ENCODE results near the gene MSX1.

DNA sequence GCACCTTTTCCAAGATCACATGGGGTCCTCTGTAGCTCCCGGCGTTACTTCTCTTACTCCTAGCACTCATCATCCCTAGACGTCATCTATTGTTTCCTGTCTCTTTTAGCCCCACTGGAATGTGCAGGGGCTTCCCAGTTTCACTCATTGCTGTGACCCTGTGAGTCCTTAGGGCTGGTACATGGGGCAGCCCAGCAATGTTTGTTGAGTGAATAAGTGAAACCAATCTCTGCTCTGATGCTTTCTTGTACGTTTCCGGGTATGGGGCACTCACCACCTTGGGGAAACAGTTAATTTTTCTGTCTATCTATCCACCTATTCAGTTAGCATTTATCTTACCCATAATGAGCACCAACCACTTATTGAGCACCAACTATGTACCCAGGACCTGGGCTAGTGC is 16.1 kb downstream of the MSX1 start:
- TF ChIP-seq, protein P1, sequence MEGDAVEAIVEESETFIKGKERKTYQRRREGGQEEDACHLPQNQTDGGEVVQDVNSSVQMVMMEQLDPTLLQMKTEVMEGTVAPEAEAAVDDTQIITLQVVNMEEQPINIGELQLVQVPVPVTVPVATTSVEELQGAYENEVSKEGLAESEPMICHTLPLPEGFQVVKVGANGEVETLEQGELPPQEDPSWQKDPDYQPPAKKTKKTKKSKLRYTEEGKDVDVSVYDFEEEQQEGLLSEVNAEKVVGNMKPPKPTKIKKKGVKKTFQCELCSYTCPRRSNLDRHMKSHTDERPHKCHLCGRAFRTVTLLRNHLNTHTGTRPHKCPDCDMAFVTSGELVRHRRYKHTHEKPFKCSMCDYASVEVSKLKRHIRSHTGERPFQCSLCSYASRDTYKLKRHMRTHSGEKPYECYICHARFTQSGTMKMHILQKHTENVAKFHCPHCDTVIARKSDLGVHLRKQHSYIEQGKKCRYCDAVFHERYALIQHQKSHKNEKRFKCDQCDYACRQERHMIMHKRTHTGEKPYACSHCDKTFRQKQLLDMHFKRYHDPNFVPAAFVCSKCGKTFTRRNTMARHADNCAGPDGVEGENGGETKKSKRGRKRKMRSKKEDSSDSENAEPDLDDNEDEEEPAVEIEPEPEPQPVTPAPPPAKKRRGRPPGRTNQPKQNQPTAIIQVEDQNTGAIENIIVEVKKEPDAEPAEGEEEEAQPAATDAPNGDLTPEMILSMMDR (conservative IDR thresholded peaks at IDR 0.05; ENCODE audit: low read depth in 2 of 2), result no peak
- TF ChIP-seq POLR2AphosphoS5 (IDR thresholded peaks at IDR 0.05; ENCODE audit: low read depth) (no peak), REST (IDR thresholded peaks at IDR 0.05; ENCODE audit: unreplicated experiment) (no peak), JUNB (IDR thresholded peaks at IDR 0.05; ENCODE audit: unreplicated experiment) (no peak), EZH2 (IDR thresholded peaks at IDR 0.05; ENCODE audit: low read depth, unreplicated experiment) (no peak), EZH2phosphoT487 (IDR thresholded peaks at IDR 0.05; ENCODE audit: unreplicated experiment) (no peak)
- TF ChIP-seq, protein P2, sequence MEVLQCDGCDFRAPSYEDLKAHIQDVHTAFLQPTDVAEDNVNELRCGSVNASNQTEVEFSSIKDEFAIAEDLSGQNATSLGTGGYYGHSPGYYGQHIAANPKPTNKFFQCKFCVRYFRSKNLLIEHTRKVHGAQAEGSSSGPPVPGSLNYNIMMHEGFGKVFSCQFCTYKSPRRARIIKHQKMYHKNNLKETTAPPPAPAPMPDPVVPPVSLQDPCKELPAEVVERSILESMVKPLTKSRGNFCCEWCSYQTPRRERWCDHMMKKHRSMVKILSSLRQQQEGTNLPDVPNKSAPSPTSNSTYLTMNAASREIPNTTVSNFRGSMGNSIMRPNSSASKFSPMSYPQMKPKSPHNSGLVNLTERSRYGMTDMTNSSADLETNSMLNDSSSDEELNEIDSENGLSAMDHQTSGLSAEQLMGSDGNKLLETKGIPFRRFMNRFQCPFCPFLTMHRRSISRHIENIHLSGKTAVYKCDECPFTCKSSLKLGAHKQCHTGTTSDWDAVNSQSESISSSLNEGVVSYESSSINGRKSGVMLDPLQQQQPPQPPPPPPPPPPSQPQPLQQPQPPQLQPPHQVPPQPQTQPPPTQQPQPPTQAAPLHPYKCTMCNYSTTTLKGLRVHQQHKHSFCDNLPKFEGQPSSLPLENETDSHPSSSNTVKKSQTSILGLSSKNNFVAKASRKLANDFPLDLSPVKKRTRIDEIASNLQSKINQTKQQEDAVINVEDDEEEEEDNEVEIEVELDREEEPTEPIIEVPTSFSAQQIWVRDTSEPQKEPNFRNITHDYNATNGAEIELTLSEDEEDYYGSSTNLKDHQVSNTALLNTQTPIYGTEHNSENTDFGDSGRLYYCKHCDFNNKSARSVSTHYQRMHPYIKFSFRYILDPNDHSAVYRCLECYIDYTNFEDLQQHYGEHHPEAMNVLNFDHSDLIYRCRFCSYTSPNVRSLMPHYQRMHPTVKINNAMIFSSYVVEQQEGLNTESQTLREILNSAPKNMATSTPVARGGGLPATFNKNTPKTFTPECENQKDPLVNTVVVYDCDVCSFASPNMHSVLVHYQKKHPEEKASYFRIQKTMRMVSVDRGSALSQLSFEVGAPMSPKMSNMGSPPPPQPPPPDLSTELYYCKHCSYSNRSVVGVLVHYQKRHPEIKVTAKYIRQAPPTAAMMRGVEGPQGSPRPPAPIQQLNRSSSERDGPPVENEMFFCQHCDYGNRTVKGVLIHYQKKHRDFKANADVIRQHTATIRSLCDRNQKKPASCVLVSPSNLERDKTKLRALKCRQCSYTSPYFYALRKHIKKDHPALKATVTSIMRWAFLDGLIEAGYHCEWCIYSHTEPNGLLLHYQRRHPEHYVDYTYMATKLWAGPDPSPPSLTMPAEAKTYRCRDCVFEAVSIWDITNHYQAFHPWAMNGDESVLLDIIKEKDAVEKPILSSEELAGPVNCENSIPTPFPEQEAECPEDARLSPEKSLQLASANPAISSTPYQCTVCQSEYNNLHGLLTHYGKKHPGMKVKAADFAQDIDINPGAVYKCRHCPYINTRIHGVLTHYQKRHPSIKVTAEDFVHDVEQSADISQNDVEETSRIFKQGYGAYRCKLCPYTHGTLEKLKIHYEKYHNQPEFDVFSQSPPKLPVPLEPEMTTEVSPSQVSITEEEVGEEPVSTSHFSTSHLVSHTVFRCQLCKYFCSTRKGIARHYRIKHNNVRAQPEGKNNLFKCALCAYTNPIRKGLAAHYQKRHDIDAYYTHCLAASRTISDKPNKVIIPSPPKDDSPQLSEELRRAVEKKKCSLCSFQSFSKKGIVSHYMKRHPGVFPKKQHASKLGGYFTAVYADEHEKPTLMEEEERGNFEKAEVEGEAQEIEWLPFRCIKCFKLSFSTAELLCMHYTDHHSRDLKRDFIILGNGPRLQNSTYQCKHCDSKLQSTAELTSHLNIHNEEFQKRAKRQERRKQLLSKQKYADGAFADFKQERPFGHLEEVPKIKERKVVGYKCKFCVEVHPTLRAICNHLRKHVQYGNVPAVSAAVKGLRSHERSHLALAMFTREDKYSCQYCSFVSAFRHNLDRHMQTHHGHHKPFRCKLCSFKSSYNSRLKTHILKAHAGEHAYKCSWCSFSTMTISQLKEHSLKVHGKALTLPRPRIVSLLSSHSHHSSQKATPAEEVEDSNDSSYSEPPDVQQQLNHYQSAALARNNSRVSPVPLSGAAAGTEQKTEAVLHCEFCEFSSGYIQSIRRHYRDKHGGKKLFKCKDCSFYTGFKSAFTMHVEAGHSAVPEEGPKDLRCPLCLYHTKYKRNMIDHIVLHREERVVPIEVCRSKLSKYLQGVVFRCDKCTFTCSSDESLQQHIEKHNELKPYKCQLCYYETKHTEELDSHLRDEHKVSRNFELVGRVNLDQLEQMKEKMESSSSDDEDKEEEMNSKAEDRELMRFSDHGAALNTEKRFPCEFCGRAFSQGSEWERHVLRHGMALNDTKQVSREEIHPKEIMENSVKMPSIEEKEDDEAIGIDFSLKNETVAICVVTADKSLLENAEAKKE (CRISPR knock-in tag; IDR thresholded peaks at IDR 0.05), result no peak

Data from GM23338 (cell line).